ENCODE results near the gene BPIFB6.

BPIFB6 gene

DNA sequence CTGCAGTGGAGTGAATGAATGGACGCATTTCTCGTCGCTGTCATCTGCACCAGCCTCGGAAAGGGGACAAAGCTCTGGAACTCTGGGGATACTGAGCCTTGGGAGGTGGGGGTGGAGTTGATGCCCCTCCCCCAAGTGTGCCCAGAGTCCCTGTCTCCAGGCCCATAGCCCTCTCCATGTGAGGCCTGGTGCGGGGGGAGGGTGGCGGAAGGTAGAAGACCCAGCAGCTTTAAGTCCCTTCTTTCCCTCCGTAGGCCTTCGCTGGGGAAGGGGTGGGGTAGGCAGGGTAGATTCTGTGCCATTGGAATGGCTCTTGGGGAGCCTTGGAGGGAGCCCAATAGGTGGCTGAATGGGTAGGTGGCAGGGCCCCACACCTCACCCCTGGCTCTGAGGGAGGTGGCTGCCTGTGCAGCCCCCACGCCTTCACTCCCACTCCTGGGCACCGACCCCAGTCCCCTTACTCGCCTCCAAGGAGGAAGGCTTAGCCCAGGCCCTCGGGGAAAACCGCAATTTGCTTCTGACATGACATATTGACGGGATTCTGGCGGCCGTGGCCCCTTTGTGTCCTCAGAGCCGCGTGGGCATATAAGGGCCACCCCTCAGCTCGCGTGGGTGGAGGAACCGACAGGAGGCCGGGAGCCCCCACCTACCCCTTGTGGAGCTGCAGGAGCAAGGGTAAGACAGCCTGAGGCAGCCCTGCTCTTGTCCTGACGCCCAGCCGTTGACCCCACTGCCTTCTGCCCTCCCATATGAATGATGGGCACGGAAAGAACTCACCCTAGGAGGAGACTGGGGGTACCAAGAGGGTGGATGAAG, 22.1 kb downstream of the BPIFB6 start, which contains the start of gene BPIFB3:
TSS of gene BPIFB3 (plus strand) at position 613 of the 816 bp plus-strand sequence. CDS start 1,533 bp downstream, outside the sequence.
- H4K20me1 ChIP-seq (ENCODE audit: control insufficient read depth, insufficient read depth, low read depth, low read length) = no peaks in the 10 kb centered on the region
- no peaks in the 10 kb centered on the region for H3K36me3 ChIP-seq (ENCODE audit: control insufficient read depth, low read length)
- H3K4me3 ChIP-seq (ENCODE audit: low read length) = no peak within 1 kb of the TSS
- TF ChIP-seq CTCF (IDR thresholded peaks at IDR 0.05; ENCODE audit: low read depth, low read length, poor library complexity, severe bottlenecking) = no peak
- TF ChIP-seq EZH2phosphoT487 (IDR thresholded peaks at IDR 0.05; ENCODE audit: borderline replicate concordance, low read length) = no peak
- no peak within 1 kb of the TSS for H3K27ac ChIP-seq (ENCODE audit: low read depth, low read length)
- no peak within 1 kb of the TSS for H3K4me2 ChIP-seq (ENCODE audit: low read length)
- no peaks in the 10 kb centered on the region for H3K27me3 ChIP-seq (ENCODE audit: control insufficient read depth, low read length)
- no peaks in the 10 kb centered on the region for H3K79me2 ChIP-seq (ENCODE audit: control insufficient read depth, low read length)
- H3F3A ChIP-seq (ENCODE audit: control insufficient read depth, insufficient read depth) = no peaks in the 10 kb centered on the region
- H3K9me2 ChIP-seq (replicated peaks; ENCODE audit: control insufficient read depth, low read length) = no peaks in the 10 kb centered on the region
- H3K9me3 ChIP-seq (ENCODE audit: control insufficient read depth, insufficient read depth, low read length) = no peaks in the 10 kb centered on the region
- no peaks in the 10 kb centered on the region for H3K4me1 ChIP-seq (ENCODE audit: control insufficient read depth, low read length)

GRCh38 chr20:33054381-33054780, 22.9 kb downstream of the BPIFB6 start:
- H3K79me2 ChIP-seq (ENCODE audit: control insufficient read depth, low read length) = no peaks in the 10 kb centered on the region
- no peak for TF ChIP-seq EZH2phosphoT487 (IDR thresholded peaks at IDR 0.05; ENCODE audit: borderline replicate concordance, low read length)
- no peak for TF ChIP-seq CTCF (IDR thresholded peaks at IDR 0.05; ENCODE audit: low read depth, low read length, poor library complexity, severe bottlenecking)
- H3K4me1 ChIP-seq (ENCODE audit: control insufficient read depth, low read length) = no peaks in the 10 kb centered on the region
- no peaks in the 10 kb centered on the region for H3K36me3 ChIP-seq (ENCODE audit: control insufficient read depth, low read length)
- H3K9me3 ChIP-seq (ENCODE audit: control insufficient read depth, insufficient read depth, low read length) = no peaks in the 10 kb centered on the region
- no peaks in the 10 kb centered on the region for H4K20me1 ChIP-seq (ENCODE audit: control insufficient read depth, insufficient read depth, low read depth, low read length)
- H3K4me3 ChIP-seq (ENCODE audit: low read length) = no peak overlapping the region
- no peaks in the 10 kb centered on the region for H3K9me2 ChIP-seq (replicated peaks; ENCODE audit: control insufficient read depth, low read length)
- no peaks in the 10 kb centered on the region for H3K27me3 ChIP-seq (ENCODE audit: control insufficient read depth, low read length)
- H3K4me2 ChIP-seq (ENCODE audit: low read length) = no peak overlapping the region
- no peak overlapping the region for H3K27ac ChIP-seq (ENCODE audit: low read depth, low read length)
- H3F3A ChIP-seq (ENCODE audit: control insufficient read depth, insufficient read depth) = no peaks in the 10 kb centered on the region

DNA sequence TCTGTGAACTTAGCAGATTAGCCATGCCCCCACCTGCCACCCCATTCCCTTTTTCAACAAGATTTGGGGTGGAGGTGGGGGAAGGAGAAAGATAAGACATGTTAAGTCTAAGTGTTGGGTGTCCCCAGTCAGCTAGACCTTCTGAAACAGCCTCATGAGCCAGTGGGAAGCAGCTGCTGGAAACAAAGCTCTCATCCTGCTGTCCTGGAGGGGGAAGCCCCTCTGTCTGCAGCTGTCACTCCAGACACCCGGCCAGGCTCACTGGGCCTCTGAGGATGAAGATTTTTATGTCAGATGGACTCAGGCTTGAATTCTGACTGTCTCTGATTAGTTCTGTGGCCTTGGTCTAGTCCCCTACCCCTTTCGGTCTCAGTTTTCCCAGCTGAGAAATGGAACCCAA, 23.3 kb downstream of the BPIFB6 start:
- H3K79me2 ChIP-seq (ENCODE audit: control insufficient read depth, low read length) = no peaks in the 10 kb centered on the region
- TF ChIP-seq CTCF (IDR thresholded peaks at IDR 0.05; ENCODE audit: low read depth, low read length, poor library complexity, severe bottlenecking) = no peak
- TF ChIP-seq EZH2phosphoT487 (IDR thresholded peaks at IDR 0.05; ENCODE audit: borderline replicate concordance, low read length) = no peak
- no peaks in the 10 kb centered on the region for H3K27me3 ChIP-seq (ENCODE audit: control insufficient read depth, low read length)
- no peaks in the 10 kb centered on the region for H3K9me2 ChIP-seq (replicated peaks; ENCODE audit: control insufficient read depth, low read length)
- H3K4me2 ChIP-seq (ENCODE audit: low read length) = no peak overlapping the region
- no peak overlapping the region for H3K4me3 ChIP-seq (ENCODE audit: low read length)
- no peaks in the 10 kb centered on the region for H4K20me1 ChIP-seq (ENCODE audit: control insufficient read depth, insufficient read depth, low read depth, low read length)
- no peaks in the 10 kb centered on the region for H3K9me3 ChIP-seq (ENCODE audit: control insufficient read depth, insufficient read depth, low read length)
- no peaks in the 10 kb centered on the region for H3K36me3 ChIP-seq (ENCODE audit: control insufficient read depth, low read length)
- H3K4me1 ChIP-seq (ENCODE audit: control insufficient read depth, low read length) = no peaks in the 10 kb centered on the region
- H3F3A ChIP-seq (ENCODE audit: control insufficient read depth, insufficient read depth) = no peaks in the 10 kb centered on the region
- no peak overlapping the region for H3K27ac ChIP-seq (ENCODE audit: low read depth, low read length)

Data from DOHH2 (cell line).